ENCODE results near the gene TBC1D24.
"Not testable (repeated sequence)": the region's sequence is repeated elsewhere in the genome, so short reads cannot be mapped to it uniquely, and the experiment has no call there.

TBC1D24 gene

DNA sequence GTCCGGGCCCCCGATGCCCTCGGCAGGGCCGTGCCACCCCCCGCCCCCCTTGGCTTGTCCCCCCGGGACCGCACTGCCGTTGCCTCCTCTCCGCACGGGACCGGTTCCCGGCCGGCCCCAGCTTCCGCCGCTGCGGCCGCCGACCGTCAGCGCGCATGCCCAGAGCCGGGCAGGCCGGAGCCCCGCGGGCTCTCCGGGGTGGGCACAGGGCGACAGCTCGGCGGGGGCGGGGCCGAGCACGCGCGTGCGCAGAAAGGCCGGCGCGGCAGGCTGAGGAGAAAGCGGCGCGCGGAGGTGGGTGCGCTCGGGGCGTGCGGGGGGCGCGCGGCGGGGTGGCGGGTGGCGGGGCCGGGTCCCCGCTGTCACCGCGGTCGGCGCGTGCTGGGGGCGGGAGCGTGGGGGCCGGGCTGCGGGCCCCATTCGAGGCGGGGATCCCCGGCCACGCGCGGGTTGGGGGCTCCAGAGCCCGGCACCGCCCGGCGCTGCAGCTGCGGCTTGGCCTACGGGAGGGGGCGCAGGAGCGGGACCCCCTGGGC is at the start of gene TBC1D24:
Gene TBC1D24 (plus strand): TSS at position 251 of the 536 bp plus-strand sequence. CDS start 21,022 bp downstream, outside the sequence.
- DNase-seq: peak; percentile 32

DNA sequence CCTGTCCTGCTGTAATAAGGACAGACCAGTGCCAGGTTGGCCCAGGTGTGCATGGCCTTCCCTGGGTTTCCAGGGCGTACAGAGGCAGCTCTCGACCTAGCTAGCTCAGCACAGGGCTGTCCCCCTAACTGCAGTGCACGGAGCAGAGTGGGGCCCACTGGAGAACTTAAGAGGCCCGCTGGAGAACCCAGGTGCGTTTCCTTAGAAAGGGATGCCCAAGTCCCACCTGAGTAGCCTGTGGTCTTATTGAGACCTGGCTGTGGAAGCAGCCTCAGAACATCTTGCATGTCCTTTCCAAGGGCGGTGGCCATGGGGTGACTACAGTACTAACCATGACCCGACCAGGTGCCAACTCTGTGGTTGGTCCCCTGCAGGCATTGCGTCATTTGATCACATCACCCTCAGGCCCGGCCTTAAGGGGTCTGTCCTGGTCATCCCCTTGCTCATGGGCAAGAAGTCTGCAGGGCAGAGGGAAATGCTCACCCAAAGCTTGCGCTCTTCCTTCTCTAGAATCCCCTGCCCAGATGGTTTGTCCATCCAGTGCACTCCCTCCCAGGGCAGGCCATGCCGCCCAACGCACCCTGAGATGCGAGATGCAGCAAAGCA is 49.0 kb upstream of the TBC1D24 start:
- DNase-seq: no peak

DNA sequence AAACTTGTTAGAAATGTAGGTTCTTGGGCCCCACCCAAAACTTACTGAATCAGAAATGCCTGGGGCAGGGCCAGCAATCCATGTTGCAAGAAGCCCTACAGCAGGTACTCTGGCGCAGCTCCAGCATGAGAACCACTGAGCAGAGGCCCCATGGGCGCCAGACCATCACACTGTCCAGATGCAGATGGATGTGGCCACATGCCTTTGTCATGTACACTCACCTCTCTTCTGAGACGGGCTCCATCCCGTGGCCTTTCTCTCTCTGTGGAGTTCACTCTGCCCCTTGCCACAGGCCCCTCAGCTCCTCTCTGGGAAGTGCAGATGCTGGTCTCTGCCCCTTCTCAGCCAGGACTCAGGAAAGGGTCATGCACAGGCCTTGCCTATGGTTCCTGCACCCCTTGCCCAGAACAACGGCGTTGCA is 48.0 kb upstream of the TBC1D24 start:
- no peak for DNase-seq

DNA sequence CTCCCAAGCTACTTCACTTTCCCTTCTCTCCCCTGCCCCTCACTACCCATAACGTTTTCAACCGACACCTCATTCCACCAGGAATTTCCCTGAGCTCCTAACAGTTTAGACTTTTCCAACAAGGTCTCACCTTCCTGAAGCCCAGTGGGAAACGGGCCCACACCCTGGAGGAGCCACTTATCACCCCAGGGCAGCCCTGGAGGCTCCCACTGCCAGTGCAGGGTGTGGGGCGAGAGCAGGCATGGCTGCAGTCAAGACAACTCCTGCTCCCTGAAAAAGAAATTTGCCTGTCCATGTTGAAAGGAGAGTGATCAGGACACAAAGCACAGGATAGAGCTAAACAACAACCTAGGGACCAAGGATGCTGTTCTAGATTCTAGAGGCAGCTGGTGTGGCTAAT is 47.4 kb upstream of the TBC1D24 start:
- DNase-seq: no peak

DNA sequence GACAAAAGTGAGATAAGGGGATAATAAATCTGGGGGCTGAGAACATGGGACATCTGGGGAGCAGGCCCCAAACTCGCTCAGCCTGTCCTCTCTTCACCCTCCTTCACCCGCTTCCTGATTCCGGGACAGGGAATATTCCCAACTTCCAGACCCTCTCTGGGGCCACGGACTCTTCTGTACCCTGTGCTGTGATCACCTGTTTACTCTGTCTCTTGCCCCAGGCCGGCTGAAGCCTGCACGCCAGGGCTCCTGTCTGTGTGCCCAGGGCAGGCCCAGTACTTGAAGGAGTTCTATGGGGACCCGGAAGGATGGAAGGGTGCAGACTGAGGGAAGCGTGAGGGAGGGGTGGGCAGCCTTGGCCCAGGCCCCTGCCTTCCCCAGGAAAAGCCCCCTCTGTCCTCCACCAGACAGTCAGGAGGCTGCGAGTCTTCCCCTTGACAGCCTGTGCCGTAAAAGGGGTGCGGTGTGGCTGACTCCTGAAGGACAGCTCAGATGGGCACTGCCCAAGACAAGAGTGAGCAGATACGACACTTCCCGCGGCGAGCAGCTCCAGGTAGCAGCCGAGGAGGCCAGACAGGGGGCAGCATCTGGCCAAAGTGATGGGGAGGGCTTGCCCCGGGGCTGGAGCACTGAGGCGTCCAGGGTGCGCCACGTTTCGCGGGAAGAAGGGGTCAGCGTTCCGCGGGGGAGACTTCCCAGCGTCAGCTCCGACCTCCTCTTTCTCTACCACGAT is 46.7 kb upstream of the TBC1D24 start:
- DNase-seq: no peak

DNA sequence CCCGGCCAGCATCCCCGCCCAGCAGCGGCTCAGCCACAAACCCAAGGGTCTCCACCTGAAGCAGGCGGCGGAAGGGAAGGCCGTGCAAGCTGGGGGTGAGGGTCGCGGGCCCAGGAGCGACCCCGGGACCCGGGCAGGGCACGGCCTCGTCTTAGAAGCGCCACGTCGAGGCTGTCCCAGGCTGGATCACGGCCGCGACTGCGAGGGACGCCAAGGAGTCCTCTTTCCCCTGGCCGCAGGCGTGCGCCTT is 46.2 kb upstream of the TBC1D24 start:
- DNase-seq: no peak

DNA sequence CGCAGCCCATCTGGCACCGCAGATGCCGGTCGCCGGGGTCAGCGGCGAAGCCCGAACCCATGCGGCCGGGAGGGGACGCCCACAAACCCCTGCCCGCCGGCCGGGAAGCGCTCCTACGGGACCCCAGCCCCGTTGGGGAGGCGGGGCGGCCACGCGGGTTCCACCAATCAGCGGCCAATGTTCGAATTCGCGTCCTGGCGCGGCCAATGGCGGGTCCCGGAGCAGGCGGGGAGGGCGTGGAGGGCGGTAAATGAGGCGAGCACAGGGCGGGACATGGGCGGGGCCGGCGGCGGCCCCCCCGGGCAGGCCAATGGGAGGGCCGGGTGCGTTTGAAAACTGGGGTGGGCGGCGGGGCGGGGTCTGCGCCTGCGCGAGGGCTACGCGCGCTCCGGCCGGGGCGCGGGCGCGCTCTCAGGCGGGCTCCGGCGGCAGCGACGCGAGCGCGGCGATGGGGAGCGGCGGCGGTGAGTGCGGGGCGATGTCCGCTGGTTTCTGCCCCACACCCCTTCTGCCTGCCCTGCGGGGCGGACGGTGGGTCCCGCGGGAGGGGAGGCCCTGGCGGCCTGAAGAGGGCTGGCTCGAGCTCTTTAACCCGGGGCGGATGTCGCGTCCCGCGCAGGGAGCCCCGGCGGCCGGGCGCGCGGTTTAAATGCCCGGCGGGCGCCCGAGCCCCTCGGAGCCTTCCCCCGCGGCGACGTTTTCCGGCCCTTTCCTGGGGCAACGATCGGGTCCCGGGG is 45.7 kb upstream of the TBC1D24 start, which contains the start of gene CCNF:
Gene CCNF (plus strand): TSS at position 414 of the 737 bp plus-strand sequence. CDS start 35 bp downstream, at position 449.
- peak; percentile 84 for DNase-seq

DNA sequence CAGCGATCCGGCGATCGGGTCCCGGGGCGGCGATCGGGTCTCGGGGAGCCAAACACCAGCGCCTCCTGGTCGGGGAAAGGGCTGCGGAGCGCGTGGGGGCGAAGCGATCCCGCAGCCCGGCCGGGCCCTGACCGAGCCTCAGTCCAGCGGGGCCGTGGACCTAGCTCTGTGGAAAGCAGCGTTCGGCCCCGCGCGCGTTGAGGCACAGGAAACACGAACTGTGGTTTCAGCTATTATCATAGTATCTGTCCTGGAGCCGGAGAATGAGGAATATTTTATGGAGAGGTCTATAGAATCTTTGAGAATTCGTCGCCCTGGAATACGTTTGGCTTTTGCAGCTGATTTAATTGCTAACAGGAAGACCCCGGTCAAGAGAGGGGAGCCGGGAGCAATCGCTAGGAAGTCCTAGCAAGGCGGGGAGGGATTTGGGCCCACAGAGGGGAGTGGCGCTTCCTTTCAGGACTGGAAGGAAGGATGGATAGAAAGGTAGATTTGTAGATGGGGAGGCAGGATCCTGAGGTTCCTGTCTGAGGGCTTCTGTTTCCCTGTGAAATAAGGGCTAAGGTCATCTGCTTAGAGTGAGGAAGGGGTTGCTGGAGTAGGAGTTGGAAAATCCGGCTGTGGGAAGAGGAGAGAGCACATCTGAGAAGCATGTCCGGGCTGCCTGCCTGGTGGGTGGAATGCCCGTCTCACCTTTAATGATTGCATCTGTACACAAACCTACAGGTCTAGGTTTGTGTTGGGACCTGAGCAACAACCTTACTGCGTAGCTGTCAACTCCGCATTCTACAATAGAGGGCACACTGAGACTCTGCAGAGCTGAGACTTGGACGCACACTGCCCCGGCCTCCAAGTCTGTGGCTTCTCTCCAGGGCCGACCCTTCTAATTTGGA is 44.9 kb upstream of the TBC1D24 start:
- DNase-seq: no peak

DNA sequence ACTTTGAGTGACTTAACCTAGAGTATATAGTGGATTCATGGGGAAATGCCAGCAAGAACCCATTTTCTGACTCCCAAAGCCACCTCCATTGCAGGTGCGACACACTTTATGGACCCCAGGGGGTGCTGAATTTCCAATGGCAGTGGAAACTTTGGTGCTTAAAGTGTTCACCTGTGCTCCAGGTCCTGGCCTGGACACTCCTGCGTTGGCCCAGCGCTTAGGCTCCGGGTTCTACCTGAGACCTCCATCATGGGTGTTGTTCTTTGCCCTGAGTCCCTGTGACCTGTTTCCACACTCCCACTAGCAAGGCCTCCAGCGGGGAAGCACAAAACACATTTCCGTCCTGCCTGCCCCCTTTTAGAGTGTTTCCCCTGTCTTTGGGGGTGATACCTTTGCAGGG is 42.6 kb upstream of the TBC1D24 start:
- DNase-seq: no peak

DNA sequence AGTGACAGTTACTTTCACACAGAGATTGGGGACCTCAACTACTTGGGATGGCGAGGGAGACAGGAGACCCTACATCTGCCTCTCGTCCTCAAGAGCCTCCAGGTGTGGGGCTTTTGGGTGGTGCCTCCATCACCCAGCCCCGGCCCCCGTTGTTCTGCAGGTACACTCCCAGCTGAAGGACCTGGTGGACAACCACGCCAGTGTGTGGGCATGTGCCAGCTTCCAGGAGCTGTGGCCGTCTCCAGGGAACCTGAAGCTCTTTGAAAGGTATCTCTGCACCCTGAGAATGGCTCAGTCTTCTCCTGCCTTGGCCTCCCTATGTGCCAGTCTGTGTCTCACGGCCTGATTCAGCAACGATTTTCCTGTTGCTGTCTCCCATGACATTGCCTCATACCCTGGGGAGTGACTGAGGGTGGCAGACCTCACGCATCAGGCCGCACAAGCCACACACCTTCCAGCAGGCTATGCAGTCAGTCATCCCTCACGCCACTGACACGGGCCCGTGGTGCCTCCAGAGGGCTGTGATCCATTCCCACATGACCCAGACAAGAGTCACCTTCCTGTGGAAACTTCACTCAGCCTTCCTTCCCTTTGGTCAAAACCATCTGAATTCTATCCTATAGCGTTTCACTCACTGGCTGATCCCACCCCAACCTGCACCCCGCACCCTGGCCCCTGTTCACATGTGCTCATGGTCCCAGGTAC is 42.0 kb upstream of the TBC1D24 start:
- no peak for DNase-seq

DNA sequence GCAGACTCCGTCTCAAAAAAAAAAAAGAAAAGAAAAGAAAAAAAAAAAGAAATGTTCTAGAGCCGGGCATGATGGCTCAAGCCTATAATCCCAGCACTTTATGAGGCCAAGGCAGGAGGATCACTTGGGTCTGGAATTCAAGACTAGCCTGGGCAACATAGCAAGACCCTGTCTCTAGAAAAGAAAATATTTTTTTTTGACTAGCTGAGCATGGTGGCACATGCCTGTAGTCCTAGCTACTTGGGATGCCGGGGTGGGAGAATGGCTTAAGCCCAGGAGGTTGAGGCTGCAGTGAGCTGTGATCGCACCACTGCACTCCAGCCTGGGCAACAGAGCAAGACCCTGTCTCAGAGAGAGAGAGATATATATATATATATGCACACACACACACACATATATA is 39.7 kb upstream of the TBC1D24 start:
- DNase-seq: not testable (repeated sequence)

DNA sequence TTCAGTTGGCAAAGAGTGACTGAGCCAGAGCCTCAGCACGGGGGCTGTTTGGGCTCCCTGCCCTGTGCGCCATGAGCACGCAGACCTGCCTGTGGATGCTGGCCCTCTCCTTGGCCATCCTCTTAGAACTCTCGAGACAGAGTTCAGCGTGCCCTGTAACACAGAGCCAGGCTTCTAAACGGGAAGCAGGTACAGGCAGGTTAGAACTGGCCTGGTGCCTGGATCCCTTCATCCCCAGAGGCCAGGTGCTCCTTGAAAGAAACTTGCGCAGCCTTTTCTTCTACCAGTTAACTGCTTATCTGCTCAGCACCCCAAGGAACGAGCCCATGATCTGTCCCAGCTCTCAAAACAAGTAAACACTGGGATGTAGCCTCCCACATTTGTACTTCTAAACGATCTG is 38.8 kb upstream of the TBC1D24 start:
- no peak for DNase-seq

DNA sequence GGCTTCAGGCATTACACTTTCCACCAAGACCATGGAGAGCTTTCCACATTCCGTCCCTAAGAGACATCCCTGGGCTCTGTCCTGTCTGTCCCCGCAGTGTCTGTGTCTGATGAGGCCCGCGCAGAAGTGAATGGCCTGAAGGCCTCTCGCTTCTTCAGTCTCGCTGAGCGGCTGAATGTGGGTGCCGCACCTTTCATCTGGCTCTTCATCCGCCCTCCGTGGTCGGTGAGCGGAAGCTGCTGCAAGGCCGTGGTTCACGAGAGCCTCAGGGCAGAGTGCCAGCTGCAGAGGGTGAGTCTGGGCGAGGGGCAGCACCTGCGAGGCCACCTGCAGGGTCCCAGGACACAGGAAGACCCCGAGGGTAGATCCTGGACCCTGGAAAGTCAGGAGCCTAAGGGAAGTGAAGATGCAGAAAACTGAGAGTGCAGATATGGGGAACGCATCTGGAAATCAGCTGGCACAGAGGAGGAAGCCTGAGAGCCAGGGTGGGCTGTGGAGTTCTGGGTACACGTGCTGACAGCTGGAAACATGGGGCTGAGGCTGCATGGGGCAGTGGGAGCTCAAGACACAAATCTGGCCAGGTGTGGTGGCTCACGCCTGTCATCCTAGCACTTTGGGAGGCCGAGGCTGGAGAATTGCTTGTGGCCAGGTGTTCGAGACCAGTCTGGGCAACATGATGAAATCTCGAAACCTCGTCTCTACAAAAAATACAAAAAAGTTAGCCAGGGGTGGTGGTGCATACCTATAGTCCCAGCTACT is 37.7 kb upstream of the TBC1D24 start:
- DNase-seq: no peak

DNA sequence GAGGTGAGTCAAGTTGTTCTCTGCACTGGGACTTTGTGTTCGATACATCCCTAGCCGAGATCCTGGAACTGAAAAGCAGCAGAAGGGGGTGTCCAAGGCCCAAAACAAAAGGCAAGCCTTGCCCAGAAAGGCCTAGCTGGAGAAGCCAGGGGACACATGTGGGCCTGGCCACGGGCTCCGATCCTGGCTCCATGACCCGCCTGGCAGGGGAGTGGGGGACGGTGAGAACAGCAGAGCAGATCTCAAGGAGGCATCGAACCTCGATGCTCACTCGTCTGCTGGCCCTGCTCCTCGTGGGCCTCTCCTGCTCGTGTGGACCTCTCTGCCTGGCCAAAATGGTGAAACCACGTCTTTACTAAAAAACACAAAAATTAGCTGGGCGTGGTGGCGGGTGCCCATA is 36.8 kb upstream of the TBC1D24 start:
- no peak for DNase-seq

DNA sequence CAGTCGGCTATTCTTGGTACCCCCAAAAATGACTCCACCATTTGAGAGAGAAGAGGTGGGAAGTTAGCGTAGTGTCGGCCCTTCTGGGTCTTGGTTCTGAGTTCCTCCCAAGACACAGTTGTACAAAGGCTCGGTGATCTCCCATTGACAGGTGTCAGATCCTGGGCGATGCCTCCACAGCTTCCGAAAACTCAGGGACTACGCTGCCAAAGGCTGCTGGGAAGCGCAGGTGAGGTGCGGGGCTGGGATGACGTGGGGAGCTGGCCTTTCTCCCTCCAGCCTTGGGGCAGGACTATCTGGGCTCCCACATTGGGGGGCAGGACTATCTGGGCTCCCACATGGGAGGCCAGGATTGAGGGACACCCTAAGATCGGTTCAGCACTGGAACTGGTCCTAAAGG is 35.3 kb upstream of the TBC1D24 start:
- no peak for DNase-seq

DNA sequence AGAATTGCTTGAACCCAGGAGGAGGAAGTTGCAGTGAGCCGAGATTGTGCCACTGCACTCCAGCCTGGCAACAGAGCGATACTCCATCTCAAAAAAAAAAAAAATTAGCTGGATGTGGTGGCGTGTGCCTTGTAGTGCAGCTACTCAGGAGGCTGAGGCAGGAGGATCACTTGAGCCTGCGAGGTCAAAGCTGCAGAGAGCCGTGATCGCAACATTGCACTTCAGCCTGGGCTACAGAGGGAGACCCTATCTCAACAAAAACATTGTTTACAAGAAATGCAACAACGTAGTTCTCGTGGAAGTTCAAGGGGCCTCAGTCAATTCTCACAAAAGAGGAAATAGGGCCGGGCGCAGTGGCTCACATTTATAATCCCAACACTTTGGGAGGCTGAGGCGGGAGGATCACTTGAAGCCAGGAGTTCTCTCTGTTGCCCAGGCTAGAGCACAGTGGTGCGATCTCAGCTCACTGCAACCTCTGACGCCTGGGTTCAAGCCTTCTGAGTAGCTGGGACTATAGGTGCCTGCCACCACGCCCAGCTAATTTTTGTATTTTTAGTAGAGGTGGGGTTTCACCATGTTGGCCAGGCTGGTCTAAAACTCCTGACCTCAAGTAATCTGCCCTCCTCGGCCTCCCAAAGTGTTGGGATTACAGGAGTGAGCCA is 33.7 kb upstream of the TBC1D24 start:
- DNase-seq: not testable (repeated sequence)

DNA sequence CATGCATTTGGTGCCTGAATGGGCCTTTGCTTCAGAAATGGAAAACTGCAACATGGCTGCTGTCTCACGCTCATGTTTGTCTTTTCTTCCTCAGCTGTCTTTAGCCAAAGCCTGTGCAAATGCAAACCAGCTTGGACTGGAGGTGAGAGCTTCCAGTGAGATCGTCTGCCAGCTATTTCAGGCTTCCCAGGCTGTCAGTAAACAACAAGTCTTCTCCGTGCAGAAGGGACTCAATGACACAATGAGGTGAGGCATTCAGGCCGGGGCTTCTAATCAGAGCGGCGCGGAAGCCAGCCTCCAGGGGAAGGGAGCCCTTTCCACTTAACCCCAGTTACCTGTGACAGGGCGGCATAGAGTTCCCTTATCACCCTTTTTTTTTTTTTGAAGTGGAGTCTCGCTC is 31.4 kb upstream of the TBC1D24 start:
- DNase-seq: no peak

DNA sequence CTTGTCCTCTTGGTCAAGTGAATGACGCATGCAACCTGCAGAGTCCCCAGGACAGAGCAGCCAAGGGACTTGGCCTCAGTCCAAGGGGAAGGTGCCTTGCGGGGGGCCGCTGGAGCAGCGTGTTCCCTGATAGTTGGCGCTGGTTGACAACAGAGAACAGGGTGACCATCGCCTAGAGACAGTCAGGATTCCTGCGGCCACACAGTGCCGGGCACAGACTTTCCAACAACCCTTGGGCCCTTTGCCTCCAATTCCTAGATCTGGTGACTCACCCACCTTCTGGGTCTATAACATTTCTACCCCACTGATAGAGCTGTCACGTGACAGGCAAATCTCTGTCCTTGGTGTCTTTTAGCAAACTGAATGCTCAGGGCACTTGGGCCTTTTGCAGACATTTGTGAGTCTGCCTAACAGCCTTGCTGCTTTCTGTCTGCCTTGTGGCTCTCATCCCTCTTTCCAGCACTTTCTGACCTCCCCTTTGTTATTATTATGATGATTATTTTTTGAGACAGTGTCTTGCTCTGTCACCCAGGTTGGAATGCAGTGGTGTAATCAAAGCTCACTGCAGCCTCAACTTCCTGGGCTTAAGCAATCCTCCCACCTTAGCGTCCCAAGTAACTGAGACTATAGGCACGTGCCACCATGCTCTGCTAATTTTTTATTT is 26.9 kb upstream of the TBC1D24 start:
- DNase-seq: no peak

DNA sequence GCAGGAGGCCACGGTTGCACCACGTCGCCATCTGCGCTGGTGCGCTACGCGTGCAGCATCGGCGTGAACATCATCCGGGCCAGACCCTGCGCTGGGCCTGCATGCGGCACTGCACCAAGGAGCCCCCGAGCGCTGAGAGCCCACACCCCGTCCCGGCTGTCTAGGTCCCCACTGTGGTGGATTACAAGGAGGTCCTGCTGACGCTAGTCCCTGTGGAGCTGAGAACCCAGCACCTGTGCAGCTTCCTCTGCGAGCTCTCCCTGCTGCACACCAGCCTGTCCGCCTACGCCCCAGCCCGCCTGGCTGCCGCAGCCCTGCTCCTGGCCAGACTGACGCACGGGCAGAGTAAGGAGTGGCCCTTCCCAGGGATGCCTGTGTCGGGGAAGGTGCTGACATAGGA is 25.8 kb upstream of the TBC1D24 start:
- no peak for DNase-seq

DNA sequence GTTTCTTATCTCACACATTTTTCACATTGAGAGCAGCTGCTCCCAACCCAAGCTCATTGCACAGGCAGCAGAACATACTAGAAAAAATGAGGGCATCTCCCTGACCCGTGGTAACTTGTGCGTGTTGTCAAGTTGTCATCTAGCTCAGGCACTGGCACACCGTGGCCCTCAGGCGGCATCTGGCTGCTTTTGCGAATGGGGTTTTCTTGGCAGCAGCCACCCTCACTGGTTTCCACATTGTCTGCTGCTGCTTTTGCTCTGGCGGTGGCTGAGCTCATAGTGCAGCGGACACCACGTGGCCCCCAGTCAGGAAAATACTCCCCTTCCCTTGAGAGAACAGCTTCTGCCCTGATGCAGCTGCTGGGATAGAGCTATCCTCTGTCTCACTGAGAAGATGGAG is 24.4 kb upstream of the TBC1D24 start:
- DNase-seq: no peak
